NCI-H510A treated with DMSO at 0.1 percent for 48 hours (cell line): ENCODE measurements around the gene HCFC1.

ENCODE experiments used
- DNase-seq: peaks from one replicate; lab custom pipeline; 2025; lab: John Stamatoyannopoulos, UW

The HCFC1 gene

DNA sequence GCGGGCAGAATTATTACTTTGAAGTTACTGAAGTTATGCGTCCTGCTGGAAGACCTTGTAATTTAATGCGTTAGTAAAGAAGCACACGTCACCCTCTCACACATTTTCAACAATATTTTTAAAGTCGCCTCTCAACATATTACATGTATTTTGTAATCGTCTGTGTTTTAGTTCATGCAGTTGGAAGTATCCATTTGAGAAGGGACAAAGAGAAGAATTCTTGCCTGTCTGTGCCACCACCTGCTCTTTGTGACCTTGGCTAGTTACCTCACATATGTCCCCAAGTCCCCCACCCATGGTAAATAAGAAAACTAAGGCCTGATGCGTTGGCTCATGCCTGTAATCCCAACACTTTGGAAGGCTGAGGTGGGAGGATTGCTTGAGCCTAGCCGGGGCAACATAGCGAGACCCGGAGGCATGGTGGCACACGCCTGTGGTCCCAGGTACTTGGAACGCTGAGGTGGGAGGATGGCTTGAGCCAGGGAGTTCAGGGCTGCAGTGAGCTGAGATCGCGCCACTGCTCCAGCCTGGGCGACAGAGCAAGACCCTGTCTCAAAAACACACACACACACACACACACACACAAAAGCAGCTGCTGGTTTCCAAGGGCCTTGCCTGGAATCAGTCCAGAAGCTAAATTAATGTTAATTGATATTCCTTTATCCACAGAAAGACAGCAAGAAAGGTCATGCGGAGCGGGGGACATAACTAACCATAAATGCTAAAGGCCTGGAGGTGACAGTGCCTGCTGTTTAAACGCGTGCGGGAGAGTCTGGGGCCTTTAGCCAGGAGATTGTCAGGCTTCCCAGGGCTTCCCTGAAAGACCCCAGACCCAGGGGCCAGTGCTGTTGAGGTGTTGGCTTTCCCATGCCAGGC, 1.7 kb upstream of the HCFC1 start:
- DNase-seq, result peak; percentile 6

DNA sequence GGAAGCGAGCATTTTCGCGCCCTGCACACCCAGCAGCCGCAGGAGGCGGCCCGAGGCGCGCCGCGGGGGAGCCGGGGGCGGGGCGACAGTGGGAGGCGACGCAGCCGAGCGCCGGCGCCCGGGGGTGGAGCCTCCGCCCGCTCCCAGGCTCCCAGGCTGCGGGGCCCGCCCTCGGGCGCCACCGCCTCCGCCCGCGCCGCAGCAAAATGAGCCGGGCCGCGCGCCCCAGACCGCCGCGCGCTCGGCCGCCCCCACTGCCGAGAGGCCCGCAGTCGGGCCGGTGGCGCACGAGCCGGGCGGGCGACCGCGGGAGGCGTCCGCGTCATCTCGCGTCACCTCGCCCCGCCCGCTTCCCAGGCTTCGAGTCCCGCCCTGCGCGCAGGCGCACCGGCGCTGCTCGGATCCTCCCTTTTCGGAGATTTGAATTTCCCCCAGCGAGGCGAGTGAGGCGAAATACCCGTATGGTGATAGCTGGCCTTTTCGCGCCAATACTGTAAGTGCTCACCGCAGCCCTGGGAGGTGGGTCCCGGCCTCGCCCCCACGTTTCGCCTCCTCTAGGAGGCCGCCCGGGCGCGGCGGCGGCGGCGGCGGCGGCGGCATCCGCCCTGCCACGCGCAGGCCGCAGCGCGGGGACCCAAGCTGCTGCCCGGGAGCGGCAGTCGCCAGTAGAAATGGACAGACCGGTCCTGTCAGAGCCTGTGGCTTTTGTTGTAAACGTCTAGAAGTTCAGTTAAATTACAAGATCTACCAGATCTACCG, 929 bp upstream of the HCFC1 start, which contains the start of gene TMEM187:
Gene TMEM187 (plus strand): TSS at position 387 of the 759 bp plus-strand sequence. CDS start 9,309 bp downstream, outside the sequence.
- peak; percentile 84 for DNase-seq

DNA sequence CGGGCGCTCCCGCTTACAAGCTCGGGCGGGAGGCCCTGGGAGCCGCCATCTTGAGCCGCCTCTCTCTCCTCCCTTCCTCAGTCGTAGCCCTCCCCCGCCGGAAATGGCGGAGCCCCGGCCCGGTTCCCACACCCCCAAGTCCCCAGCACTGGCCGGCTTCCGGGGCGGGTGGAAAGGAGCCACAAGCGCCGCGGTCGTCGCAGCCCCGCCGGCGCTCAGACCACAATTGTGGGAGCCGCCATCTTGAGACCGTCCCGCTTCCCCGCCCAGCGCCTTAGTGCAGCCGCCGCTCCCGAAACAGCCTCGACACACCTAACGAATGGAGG, 531 bp downstream of the HCFC1 start:
- DNase-seq, result peak; percentile 53

DNA sequence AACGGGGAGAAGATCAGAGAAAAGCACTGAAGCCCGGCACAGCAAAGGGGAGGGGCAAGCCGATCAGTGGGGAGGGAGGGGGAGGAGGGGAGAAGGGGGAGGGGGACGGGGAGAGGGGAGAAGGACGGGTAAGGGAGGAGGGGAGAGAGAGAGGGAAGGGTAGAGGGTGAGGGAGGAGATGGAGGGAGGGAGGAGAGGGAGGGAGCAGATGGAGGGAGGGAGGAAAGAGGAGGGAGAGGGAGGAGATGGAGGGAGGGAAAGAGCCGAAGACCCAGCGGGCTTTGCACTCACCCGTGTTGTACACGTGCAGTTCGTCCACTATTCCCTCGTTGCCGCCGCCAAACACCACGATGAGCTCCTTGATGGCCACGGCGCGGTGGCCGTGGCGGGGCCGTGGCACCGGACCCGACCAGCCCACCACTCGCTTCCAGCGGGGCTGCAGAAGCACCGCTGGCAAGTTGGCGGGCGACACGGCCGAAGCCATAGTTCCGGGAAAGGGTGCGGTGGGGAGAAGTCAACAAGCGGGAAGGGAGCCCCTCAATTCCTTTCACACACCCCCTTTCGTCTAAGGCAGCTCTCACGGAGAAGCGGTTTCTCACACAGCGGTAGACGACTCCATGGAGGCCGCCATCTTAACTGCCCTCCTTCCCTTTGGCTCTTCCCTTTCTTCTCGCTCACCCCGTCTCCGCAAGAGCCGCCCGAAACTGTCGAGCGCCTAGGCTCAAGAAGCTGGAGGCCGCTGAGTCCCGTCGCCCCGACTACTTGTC, 1.1 kb downstream of the HCFC1 start:
- peak; percentile 41 for DNase-seq

DNA sequence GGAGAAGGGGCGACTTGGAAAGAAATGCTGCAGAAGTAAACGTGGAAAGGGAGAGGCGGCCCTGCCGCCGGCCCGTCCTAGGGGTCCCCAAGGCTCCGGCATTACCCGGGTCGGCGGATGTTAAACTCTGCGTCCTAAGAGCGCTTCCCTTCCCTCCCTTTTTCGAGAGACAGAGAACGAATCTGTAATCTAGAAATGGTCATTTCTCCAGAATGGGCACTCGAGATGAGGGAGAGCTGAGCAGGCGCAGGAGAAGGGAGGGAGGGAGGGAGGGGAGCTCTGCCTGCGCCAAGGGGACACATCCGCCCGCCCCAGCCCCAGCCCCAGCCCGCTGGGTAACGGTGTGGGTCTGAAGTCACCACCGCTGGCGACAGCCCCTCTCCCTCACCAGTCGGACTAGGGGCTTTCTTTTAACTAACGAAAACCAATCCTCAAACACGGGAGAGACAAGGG, 1.7 kb downstream of the HCFC1 start:
- DNase-seq, result no peak

DNA sequence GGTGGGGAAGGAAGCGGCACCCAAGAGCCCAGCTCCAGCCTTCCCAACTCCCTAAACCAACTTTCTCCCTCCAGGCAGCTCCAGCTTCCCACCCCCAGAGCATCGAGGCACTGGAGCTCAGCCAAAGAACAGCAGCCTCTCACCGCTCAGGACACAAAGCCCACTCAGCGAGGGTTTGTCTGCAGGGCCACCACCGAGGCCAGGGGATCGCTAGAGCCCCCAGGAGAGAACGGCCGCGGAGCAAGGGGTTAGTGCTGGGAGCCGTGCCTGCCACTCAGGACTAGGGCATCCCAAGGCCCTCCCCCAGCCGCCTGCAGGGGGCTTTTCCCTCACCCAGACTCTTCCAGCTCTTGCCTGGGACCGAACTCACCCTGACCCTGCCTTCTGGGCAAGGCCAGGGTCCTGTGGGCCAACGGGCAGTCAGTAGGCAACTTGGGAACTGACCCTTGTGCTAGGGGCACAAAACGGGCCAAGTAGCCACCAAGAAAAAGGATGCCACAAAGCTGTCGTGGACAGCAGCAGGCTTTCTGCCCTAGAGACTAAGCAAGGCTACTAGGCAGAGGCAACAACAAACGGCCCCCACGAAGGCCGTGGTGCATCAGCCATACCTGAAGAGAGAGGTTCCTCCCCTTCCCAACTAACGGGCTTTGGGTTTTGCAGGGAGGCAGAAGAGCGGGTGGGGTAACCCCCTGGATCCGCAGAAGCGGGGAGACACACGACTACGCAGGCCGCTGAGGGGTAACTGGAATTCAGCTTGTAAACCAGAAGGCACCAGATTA, 2.3 kb downstream of the HCFC1 start:
- DNase-seq, result no peak

DNA sequence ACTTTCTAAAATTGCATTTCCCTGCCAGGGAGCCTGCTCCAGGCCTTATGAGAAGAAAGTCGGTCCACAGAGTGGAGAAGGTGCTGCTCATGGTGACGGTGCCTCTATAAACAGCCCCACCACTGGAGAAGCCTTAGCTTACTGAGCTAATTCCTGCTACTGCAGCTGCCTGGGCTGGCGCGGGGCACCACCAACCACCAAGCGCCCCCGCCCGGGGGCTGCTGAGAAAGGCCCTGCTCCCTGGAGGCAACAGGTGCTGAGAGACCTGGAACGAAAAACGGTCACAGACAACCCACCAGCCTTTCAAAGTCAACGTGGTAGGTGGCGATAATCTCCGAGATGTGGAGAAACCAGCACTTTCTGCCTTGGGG, 2.9 kb downstream of the HCFC1 start:
- no peak for DNase-seq

DNA sequence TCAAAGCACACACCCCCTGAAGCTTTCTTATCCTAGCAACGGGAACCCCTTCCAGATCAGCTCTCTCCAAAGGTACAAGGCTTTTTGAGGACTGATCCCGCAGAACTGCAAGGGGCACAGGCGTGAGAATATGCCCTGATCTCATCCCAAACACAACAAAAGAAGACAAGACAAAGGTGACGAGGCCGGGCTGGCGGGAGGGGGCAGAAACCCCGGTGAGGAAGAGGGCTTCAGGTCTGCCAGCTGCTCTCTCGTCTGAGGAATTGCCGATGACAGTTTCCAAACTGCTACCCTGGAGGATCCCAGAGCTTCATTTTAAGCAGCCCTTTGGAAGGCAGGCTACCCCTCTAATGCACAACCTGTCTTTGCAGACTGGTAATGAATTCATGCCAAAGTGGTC, 3.4 kb downstream of the HCFC1 start:
- no peak for DNase-seq

DNA sequence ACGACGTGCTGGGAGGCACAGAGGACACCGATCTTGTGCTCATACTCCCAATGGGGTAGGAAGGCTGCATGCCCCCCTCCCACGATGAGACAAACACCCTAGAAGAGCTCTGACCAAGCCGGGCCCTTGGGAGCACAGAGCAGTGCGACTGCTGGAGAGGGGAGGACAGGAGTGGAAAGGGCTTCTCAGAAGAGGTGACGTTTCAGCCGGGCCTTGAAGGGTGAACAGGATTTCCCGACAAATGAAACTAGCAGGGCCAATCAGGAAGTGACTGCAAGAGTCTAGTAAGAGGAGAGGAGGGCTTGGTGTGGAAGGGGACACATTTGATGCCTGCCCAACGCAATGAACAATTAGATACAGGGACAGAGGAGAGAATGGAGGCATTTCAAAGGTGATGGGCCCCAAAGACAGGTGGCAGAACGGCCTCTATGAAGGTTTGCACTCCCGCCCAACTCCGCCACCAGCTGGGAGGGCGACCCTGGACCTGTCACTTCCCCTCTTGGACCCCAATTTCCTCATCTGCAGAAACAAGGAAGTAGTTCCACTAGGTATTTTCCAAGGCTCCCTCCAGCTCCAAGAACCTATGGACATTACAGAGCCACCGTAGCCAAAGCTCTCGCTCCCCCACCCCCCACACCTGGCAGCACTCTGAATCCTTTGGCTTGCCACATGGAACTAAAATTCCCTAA, 3.9 kb downstream of the HCFC1 start:
- no peak for DNase-seq

DNA sequence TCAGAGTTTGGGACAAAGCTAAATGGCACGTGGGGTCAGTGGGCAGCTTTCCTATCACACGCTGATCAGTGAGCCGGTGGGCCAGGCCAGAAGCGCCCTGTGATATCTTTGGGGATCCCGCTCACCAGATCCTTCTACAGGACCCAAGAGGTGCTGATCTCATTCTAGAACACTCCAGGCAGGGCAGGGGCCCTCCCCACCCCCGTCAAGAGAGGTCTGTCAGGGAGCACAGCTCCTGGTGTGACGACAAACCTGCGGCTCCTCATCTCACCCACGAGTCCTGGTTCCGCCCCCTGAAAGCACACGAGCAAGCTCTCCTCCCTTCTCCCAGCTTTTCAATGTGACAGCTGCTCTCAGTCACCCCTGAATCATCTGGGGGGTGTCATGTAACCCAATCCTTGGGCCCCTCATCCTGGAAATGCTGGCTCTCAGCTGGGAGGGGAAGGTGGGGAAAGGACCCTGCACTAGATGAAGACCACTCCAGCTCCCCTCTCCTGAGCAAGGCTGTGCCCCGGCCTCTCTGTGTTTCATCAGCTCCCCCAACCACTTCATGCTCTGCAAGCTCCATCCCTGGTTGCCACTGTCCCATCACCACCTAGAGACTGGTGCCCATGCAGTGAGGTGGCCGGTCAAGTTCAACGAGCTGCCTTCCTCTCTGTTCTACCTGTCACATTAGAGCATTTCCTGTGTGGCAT, 4.6 kb downstream of the HCFC1 start:
- DNase-seq, result no peak

DNA sequence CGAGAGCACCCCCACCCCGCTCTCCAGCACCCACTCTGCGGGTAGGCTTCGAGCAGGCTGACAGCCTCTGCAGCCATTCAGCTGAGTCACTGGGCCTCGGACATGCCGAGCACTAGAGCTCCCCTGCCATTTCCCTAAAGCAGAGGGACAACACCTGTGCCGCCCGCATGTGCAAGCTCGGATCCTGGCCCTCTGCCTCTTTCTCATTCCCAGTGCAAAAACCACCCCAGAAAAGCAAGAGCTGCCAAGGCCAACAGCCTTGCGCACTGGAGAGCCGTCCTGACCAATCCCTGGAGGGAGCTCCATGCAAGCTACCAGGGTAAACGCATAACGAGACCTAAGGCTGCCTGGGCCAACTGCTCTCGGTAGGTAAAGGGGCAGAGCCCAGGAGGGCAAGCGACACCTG, 5.3 kb downstream of the HCFC1 start:
- no peak for DNase-seq

DNA sequence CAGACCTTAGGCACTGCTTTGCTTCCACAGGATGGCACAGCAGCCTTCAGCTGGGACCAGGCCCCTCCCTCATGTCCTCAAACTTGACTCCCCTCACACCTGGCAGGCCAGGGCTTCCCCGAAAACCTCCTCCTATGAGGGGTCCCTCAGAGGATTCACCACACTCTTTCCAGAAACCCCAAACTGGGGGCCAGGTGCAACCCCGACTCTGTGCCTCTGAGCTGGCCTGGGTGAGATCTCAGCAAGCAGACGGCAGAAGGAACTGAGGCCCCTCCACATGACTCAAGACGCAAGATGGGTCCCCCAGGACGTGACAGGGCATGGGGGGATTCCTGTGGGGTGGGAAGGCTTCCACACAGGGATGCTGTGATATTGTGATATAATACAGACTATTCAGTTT, 6.2 kb downstream of the HCFC1 start:
- DNase-seq, result no peak

DNA sequence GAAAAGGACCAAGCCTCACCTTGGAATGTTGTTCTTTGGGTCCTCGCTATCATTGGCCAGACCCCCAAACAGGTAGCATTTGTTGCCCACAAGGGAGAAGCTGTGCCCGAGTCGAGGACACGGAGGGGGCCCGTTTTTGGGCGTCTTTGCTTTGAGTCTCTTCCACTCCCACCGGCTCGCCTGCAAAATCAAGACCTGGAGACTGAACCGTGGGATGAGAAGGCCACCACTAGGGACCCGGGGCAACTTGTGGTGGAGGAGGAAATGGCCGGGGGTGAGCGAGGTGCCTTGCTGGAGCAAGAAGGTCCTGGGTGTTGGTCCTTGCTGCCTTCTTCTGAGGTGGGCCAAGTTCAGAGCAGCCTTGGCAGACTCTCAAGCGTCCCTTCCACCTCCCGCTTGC, 7.5 kb downstream of the HCFC1 start:
- no peak for DNase-seq

DNA sequence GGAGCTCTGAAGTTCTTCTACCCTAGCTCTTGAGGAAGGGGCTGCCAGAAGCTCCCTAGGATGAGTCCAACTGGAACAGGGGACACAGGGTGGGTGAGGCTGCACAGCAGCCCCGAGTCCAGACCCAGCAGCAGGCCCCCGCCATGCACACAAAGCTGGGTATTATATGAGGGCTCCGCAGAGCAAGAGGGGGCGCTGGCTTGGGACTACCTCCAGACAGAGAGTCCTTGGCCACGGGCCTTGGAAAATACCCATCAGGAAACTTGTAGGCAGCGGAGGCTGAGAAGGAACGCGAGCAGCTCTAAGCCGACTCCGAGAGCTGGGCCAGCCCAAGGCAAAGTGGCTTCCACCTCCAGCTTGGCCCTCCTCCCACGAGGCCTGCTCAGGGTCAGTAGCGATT, 8.1 kb downstream of the HCFC1 start:
- no peak for DNase-seq

DNA sequence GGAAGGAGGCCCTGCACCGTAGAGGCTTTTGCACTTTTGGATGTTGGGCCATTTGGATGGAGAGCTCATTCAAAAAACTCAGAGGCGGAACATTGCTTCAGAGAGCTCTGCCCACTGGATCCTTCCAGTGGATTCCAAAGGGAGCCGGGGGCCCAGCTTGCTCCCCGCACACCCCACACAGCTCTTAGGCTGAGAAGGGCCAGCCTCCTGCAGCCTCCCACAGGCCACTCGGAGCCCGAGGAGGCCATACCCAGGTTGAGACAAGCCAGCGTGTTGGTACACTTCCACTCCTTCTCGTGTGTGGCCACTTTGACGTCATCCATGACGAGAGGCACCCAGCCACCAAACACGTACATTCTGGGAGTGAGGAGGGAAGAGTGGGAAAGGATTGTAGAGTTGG, 10.3 kb downstream of the HCFC1 start:
- no peak for DNase-seq

DNA sequence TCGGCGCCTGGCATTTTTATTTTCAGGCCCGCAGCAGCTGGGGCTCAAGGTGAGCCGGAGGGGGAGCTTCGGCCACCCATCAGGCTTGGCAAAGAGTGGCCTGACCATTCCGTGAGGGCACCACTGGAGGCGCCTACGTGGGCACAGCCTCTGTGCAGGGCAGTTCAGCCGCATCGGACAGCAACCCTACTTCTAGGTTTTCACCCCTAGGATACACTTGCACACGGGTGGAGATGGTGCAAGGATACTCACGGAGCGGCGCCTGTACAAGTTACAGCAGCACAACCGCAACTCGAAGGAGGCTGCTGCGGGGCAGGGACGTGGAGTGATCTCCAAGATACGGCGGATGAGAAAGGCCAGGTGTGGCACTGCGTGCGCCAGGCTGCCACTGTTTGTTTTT, 10.8 kb downstream of the HCFC1 start:
- no peak for DNase-seq

DNA sequence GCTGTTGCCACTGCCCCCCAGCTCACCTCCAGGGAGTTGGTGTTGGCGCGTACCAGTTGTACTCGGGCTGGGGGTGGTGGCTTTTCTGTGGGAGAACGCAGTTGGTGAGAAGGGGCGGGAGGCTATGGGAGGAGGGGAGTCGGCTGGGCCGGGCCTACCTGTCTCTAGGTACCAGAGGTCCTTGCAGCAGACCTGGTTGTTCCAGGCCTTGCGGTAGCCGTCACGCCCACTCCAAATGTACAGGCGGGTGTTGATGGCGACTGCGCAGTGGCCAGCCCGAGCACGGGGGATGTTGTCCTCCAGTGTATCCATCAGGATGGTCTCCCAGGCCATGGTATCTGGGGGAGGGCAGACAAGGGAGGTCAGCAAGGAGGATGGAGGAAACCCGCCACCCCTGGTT, 11.5 kb downstream of the HCFC1 start:
- DNase-seq, result no peak

DNA sequence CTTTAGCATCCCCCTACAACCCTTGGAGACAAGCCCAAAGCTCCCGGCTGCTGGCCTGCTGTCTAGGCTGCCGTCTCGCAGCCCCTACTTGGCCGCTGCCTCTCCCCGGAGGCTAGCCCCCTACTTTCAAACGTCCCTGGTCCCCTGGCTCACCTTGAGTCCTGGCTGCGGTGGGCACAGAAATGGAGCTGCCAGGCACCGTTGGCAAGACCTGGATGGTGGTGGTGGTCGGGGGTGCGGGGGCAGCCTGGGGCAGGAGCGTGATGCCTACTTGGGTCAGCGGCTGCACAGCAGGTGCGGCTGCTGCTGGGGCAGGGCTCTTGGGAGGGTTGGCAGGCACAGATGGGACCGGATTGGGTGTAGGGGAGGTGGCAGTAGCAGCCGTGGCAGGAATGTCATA, 12.0 kb downstream of the HCFC1 start:
- no peak for DNase-seq

DNA sequence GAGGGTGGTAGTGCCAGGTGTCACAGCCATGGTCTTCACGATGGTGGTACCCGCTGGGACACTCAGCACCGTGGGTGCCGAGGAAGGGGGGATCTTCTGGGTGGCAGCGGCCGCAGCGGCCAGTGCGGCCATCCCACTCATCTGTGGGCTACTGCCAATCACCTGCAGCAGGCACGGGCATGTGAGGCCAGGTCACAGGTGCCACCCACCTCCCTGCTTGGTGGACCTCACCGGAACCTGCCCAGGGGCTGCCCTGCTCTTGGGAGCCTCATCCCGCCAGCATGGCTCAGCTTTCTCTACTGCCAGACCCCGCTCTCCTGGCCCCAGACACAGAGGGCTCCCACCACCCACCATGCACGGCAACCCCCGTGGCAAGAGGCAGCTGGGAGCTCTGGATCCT, 13.0 kb downstream of the HCFC1 start:
- DNase-seq, result no peak

DNA sequence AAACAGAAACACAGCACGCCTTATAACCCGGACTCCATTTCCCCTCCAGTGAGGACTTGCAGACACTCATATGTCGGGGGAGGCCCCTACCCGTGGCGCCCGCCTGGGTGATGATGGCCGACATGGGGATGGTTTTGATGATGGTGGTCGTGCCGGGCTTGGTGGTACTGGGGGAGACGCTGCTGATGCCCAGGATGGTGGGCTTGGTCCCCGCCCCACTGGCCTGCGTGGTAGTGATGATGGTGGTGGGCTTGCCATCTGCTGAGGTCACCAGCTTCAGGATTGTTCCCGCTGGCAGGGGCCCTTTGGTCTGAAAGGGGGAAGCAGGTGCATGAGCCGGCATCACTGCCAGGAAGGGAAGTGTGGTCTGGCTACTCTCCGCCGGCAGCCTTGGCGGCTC, 14.4 kb downstream of the HCFC1 start:
- no peak for DNase-seq
